Stimulated activated CD4-positive, alpha-beta T cell treated with anti-CD3 and anti-CD28 coated beads, Interleukin-2, amount 100 ng/mL, for 4 hours (primary cell): Measurements from ENCODE around the gene UBE2J2.
"Not testable (repeated sequence)": the region's sequence is repeated elsewhere in the genome, so short reads cannot be mapped to it uniquely, and the experiment has no call there.

Experiments used
- DNase-seq: peaks from one replicate; pipeline ENCODE4 v3.0.0-alpha.2; 2020; ENCODE audit warnings: low read depth

Gene UBE2J2

DNA sequence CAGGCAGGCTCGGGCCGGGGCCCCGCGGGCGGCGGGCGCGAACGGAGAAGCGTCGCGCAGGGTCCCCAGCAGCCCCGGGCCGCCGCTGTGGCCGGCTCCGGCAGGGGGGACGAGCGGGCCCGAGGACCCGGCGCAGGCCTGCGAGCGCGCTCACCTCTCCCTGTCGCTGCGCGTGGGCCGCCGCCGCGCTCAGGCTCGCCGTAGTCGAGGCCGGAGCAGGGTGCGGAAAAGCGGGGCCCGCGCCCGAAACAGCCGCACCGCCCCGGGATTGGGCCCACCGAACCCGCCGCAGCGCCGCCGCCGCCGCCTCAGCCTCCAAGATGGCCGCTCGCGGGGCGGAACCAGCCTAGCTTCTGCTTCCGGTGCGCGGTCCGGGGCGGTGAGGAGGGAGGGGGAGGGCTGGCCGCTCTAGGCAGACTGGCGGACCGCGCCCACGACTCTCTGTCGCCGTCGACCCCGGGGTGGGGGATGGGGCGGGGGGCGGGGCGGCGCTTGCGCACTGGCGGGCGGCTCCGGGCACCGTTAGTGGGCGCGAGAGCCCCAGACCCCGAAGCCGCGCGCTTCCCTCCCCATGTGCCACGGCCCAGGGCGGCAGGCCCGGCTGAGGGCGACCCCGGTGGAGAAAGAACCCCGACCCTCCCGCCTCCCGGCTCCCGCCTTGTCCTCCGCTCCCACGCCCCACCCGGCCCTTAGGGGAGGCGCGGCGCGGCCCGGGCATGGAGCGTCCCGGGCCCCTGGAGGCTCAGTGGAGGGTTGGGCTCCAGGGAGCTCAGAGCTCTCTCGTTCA lies at the start of gene UBE2J2:
Gene UBE2J2 (minus strand): TSS at position 343 of the 787 bp plus-strand sequence. CDS start 5,862 bp downstream, outside the sequence.
- peak; percentile 91 for DNase-seq

- DNase-seq = no peak
Observed at GRCh38 chr1:1322952-1323351, 49.3 kb upstream of the UBE2J2 start.

DNA sequence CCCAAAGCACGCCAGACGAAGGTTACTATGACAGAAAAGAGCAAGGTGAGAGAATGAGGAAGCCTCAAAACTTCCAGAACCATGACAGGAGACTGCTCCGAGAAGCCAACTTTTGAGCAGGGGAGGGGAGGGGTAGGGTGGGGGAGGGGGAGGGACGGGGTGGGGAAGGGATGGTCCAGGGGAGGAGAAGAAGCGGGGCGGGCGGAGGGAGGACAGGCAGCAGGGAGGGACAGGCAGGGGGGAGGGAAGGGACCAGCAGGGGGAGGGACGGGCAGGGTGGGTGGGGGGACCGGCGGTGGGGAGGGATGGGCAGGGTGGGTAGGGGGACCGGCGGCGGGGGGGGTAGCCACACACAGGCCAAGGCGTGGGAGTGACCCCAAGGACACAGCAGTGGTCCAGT lies 48.8 kb upstream of the UBE2J2 start:
- DNase-seq = no peak

- DNase-seq = no peak
Observed at GRCh38 chr1:1321477-1321876, 47.8 kb upstream of the UBE2J2 start.

DNA sequence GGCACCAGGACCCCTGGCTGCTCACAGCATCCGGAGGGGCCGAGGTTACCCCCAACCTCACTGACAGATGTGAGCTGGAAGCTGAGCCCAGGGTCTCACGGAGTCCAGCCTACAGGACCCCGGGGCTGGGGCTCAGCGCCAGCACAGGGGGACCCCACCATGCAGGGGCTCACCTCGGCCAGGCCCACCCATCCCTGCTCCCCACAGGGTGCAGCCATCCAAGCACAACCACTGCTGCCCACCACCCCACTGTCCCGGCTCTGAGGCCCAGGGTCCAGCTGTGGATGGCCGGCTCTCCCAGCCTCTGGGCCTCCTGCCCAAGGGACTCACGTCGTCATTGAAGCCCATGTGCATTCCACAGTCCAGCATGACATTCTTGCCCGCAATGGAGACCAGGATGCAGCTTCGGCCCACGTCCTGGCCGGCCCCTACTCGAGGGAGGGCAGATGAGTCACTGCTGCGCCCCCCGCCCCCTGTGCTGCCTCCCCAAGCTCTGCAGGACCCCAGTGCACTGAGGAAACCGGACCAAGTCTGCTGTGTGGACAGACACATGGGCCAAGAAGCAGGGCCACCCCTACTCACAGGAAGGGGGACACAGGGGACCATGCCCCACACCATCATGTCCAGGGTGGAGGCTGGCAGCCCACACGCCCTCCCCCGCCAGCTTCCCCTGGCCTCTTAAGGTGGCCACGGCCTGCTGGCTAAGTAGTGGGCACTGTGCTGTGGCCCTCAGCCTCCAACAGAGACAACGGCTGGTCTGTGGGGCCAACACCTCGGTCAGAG lies 47.2 kb upstream of the UBE2J2 start:
- no peak for DNase-seq

DNA sequence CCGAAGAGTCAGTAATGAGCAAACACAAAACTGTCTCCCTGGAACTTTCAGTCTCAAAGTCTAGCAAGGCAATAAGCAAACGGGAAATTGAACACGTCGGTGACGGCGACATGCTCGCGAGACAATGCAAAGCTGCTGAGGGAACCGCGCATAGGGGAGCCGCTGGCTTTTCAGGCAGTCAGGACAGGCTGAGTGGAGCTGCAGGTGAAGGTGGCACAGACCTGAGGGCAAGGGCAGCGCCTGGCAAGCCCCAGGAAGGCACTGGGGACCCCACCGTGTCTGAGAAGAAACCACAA lies 45.9 kb upstream of the UBE2J2 start:
- DNase-seq = no peak

DNA sequence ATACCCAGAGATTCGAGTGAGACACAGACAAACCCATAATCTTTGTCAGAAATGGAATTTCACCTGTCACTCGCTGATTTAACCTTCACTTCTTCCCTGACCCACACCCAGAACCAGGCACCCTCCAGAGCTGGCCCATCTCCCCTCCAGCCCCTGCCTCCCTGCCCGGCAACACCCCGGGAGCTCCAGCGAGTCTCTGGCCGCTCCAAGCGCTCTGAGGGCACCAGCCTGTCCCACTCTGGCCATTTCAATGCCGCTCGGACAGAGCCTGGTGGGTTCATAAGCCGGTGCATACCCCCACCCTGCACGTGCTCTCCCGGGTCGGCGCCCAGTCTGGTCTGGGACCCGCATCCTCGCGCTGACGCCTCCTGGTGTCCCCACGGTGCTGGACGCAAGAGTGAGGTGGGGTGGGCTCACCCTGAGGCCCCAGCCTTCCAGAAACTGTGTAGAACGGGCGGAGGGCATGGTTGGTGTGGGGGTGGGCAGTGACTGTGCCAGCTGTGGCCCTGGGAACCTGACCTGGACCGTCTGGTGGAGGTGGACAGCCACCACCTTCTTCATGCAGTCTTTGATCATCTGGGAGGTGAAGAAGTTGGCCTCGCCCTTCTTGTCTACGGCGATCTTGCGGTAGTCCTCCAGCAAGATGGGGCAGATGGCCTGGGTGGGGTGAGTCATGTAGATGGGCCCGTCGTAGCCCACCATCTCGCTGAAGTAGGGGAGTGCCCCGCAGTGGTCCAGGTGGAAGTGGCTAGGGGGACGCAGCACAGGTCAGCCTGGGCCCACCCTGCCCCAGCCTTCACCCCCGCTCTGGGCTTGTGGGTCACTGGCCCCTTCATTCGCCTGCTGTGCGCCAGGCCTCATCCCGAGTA lies 45.4 kb upstream of the UBE2J2 start:
- no peak for DNase-seq

GRCh38 chr1:1318131-1318652 lies 44.5 kb upstream of the UBE2J2 start:
- DNase-seq = no peak

DNA sequence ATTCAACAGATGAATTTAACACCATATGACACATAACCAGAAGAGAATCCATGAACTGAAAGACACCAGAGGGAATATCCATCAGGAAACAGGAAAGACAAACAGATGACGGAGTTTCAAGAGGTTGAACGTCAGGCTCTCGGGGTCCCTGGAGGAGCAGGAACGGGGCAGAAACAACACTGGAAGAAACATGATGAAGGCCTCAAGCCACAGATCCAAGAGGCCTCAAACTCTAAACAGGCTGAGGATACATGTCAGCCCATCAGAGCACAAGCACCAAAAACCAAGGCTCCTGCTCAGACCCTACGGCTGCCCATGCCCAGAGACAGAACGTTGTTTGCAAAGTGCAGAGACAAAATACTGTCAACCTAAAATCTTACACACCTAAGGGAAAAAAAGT lies 43.8 kb upstream of the UBE2J2 start:
- DNase-seq = no peak

GRCh38 chr1:1316199-1316598 lies 42.5 kb upstream of the UBE2J2 start:
- DNase-seq = not testable (repeated sequence)

- no peak for DNase-seq
Observed at GRCh38 chr1:1315435-1315954, 41.8 kb upstream of the UBE2J2 start.

DNA sequence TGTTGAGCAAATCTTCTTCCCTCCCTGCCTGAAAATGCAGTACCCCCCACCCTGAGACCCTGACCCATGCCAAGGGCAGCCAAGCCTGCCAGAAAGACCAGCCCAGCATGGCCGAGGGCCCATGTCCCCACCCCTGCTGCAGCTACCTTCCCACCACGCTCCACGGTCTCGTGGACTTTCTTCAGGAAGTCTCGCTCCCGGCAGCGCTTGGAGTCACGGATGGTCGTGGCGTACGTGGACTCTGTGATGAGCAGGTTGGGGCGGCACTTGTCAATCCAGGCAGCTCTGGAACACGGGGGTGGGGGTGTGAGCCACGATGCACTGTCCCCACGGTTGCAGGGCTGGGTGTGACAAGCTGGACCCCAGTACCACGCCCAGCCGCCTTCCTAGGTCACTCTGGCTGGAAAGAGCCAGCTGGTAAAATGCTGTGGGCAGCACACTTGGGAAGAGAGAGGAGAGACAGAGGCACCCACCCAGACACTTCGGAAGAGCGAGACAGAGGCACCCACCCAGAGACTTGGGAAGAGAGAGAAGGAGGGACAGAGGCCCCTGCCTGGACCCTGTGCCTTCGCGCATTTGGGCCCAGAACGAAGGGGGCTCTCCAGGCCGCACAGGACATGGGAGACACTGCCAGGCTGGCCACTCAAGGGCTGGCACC lies 41.2 kb upstream of the UBE2J2 start:
- DNase-seq = no peak

DNA sequence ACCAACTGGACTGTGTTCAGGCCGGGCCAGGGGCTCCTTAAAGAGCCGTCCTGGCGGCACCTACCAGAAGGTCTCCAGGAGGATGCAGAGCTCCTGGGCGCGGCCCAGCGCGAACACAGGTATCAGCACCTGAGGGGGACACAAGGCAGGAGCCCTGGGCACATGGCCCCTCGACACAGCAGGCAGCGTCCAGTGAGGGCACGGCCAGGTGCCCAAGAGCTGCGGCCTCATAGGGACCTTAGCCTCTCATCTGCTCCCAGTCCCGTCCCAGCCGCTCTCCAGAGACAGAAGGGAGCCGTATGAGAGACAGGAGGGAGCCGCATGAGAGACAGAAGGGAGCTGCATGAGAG lies 40.6 kb upstream of the UBE2J2 start:
- no peak for DNase-seq

DNA sequence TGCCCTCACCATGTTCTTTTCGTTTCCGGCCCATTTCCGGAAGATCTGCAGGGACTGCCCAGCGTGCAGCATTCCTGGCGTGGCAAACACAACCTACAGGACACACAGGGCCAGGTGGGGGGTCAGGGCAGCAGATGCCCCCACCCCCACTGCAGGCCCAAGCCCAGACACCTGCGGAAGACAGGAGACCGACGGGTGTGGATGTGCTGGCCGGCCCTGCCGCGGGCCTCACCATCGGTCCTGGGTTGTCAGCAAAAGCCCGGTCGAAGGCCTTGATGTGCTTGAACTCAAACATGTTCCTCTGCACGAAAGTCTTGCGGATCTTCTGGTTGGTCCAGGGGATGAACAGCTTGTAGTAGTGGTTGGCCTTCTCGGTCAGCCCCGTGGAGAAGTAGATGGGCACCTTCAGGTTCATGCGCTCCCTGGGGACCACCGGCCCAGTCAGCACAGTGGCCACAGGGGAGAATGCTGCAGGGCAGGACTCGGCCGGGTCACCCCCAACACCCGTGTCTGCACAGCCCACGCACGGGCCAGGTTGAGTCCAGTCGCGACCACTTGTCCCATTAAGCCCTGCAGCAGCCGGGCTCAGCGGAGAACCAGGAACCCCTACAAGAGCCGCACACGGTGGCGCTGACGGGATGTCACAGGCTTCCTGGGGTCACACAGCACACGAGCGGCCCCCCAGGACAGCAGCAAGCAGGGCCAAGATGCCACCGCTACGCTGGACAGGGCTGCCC lies 40.0 kb upstream of the UBE2J2 start:
- no peak for DNase-seq

DNA sequence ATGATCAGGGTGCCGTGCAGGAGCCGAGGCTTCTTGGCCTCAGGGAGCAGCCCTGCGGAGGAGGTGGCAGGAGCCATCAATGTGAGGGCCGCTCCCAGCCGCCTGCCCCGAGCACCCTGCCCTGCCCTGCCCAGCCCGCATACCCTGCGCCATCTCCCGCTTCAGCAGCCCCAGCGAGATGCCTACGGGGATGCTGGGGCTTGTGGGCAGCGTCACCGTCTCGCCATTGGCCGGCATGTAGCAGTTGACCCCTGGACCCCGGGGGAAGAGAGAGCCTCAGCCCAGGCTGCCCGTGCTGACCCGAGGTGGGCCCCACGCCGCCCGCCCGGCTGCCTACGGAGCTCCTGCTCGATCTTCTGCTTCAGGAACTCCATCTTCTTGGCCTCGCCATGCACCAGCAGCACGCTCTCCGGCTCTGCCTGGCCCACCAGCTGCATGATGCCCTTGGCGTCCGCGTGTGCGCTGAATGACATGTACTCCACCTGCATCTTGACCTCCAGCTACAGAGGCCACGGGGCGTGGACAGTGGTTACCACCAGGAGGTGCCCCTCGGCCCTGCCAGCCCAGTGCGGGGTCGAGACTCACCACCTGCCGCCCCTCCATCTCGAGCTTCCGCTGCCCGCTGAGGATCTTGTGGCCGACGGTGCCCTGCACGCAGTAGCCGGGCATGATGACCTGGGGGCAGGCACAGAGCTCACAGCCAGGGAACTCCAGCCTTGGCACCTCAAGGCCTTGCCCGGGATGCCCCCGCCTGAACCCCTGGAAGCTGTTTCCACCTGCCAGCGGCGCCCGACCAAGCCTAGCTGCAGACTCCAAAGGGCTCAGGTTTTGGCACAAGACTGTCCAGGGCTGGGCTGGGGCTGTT lies 39.0 kb upstream of the UBE2J2 start:
- DNase-seq = no peak

DNA sequence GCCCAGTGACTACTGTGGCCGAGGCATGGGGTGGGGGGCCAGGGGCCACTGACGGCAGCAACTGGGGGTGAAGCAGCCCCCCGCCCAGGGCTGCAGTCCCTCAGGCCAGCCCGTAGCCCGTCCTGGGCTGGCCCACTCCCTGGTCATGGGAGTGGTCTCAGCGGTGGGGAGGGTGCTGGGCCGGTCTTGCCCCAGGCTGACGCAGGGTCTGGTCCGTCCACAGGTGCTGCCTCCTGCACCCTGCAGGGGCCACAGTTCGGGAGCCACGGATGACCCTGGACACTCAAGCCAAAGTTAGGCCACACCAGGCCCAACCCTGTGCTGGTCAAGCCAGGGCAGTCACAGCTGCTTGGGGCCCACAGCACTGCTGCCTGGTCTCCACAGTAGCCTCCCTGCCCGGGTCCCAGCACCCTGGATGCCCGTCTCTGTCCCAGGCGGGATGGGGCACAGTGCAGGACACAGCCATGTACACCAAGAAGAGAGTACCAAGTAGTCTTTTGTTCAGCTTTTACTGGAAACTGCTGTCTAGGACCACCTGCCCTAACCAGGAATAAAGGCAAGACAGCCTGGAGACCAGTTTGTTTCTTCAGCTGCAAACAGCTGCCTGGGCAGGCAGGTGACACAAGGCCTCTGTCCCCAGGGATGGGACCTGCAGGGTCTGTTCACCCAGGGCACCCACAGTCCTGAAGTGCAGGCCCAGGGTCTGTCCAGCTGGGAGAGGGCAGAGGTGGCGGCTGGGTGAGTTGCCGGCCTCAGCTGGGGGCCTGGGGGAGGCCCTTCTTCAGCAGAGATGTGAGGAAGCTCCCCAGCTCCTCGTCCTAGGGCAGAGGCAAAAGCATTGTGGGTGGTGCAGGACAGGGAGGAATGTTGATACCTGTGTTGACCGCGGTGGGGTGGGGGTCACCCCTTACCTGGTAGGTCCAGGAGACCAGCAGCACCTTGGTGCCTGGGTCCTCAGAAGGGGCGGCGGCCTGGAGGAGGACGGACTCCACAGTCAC lies 37.8 kb upstream of the UBE2J2 start:
- no peak for DNase-seq

- no peak for DNase-seq
Observed at GRCh38 chr1:1310476-1311053, 36.9 kb upstream of the UBE2J2 start.

DNA sequence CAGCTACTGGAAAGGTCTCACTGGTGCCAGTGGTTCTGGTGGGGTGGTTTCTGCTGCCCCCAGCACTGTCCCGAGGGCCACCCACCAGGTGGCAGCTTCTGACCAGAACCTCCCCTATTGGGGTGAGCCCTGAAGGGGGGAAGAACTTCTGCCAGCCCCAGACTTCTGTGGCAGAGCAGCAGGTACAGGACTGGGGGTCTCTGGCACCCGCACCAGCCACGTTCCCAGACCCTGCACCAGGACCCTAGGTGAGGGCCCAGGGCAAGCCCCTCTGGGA lies 36.4 kb upstream of the UBE2J2 start:
- no peak for DNase-seq
